ENCODE results near the gene ARFGEF3. TPM values are rescaled to one million over a fixed set of nuclear protein-coding genes. Genes with fewer than 3 reads are reported as not detected.

ARFGEF3 gene
- total and polyA plus RNA-seq, 5 experiments from 2014 or later = not detected

- H3K36me3 Mint-ChIP-seq = no peaks in the 10 kb centered on the region
- DNase-seq (no peak), ATAC-seq (no peak)
- no peak overlapping the region for H3K27ac Mint-ChIP-seq
- no peaks in the 10 kb centered on the region for H3K4me1 Mint-ChIP-seq
- POLR2A ChIA-PET = no interaction called here
- peaks cover 11 to 60% (median 24%) of the 10 kb centered on the region in 5 donors for H3K27me3 Mint-ChIP-seq
- no peak overlapping the region for H3K4me3 Mint-ChIP-seq
- H3K9me3 Mint-ChIP-seq = no peaks in the 10 kb centered on the region
Measured at GRCh38 chr6:138258197-138258596, 96.5 kb downstream of the ARFGEF3 start.

- H3K4me1 Mint-ChIP-seq = no peaks in the 10 kb centered on the region
- ATAC-seq (no peak), DNase-seq (no peak)
- peaks cover 11 to 53% (median 17%) of the 10 kb centered on the region in 5 donors for H3K27me3 Mint-ChIP-seq
- no peak overlapping the region for H3K4me3 Mint-ChIP-seq
- POLR2A ChIA-PET = no interaction called here
- H3K9me3 Mint-ChIP-seq = no peaks in the 10 kb centered on the region
- H3K36me3 Mint-ChIP-seq = no peaks in the 10 kb centered on the region
- H3K27ac Mint-ChIP-seq = no peak overlapping the region
Measured at GRCh38 chr6:138258991-138259390, 97.3 kb downstream of the ARFGEF3 start.

- POLR2A ChIA-PET = no interaction called here
- ATAC-seq (no peak), DNase-seq (no peak)
- no peaks in the 10 kb centered on the region for H3K4me1 Mint-ChIP-seq
- no peak overlapping the region for H3K4me3 Mint-ChIP-seq
- H3K27ac Mint-ChIP-seq = no peak overlapping the region
- H3K27me3 Mint-ChIP-seq = peaks cover 15 to 48% (median 21%) of the 10 kb centered on the region in 5 donors
- no peaks in the 10 kb centered on the region for H3K9me3 Mint-ChIP-seq
- no peaks in the 10 kb centered on the region for H3K36me3 Mint-ChIP-seq
Measured at GRCh38 chr6:138261116-138261780, 99.5 kb downstream of the ARFGEF3 start.

GRCh38 chr6:138263963-138264362 lies 102.2 kb downstream of the ARFGEF3 start:
- Mint-ChIP-seq H3K4me1 (no peaks in the 10 kb centered on the region), H3K36me3 (no peaks in the 10 kb centered on the region), H3K9me3 (no peaks in the 10 kb centered on the region), H3K27me3 (peaks cover 10 to 34% (median 16%) of the 10 kb centered on the region in 5 donors), H3K27ac (no peak overlapping the region), H3K4me3 (no peak overlapping the region)
- DNase-seq = no peak
- no peak for ATAC-seq
- POLR2A ChIA-PET = no interaction called here

GRCh38 chr6:138264372-138264880 lies 102.7 kb downstream of the ARFGEF3 start:
- no peak for DNase-seq
- Mint-ChIP-seq H3K4me1 (no peaks in the 10 kb centered on the region), H3K4me3 (no peak overlapping the region), H3K27me3 (peaks cover 10 to 30% (median 15%) of the 10 kb centered on the region in 5 donors), H3K27ac (peak overlapping the region in 1 of 10 donors; percentile 36), H3K36me3 (no peaks in the 10 kb centered on the region), H3K9me3 (no peaks in the 10 kb centered on the region)
- POLR2A ChIA-PET = no interaction called here
- no peak for ATAC-seq

GRCh38 chr6:138266095-138266494 lies 104.4 kb downstream of the ARFGEF3 start:
- H3K4me1 Mint-ChIP-seq = no peaks in the 10 kb centered on the region
- H3K4me3 Mint-ChIP-seq = no peak overlapping the region
- no peaks in the 10 kb centered on the region for H3K36me3 Mint-ChIP-seq
- no peaks in the 10 kb centered on the region for H3K9me3 Mint-ChIP-seq
- H3K27ac Mint-ChIP-seq = no peak overlapping the region
- no peak for ATAC-seq
- POLR2A ChIA-PET = no interaction called here
- DNase-seq = no peak
- H3K27me3 Mint-ChIP-seq = peaks cover 10 to 30% (median 20%) of the 10 kb centered on the region in 5 donors

- Mint-ChIP-seq H3K36me3 (no peaks in the 10 kb centered on the region), H3K27ac (no peak overlapping the region), H3K4me3 (no peak overlapping the region), H3K27me3 (peaks cover 4 to 22% (median 13%) of the 10 kb centered on the region in 5 donors), H3K9me3 (no peaks in the 10 kb centered on the region), H3K4me1 (no peaks in the 10 kb centered on the region)
- DNase-seq = no peak
- POLR2A ChIA-PET = no interaction called here
- no peak for ATAC-seq
Measured at GRCh38 chr6:138267971-138268895, 106.5 kb downstream of the ARFGEF3 start.

GRCh38 chr6:138271451-138271850 lies 109.7 kb downstream of the ARFGEF3 start:
- Mint-ChIP-seq H3K9me3 (no peaks in the 10 kb centered on the region), H3K36me3 (no peaks in the 10 kb centered on the region), H3K27me3 (peaks cover 3 to 16% (median 9%) of the 10 kb centered on the region in 5 donors), H3K4me1 (no peaks in the 10 kb centered on the region), H3K27ac (no peak overlapping the region), H3K4me3 (no peak overlapping the region)
- DNase-seq (no peak), ATAC-seq (no peak)
- POLR2A ChIA-PET = no interaction called here

- no peaks in the 10 kb centered on the region for H3K36me3 Mint-ChIP-seq
- peaks cover 3 to 13% (median 9%) of the 10 kb centered on the region in 5 donors for H3K27me3 Mint-ChIP-seq
- DNase-seq = no peak
- no peaks in the 10 kb centered on the region for H3K9me3 Mint-ChIP-seq
- ATAC-seq = no peak
- H3K27ac Mint-ChIP-seq = no peak overlapping the region
- POLR2A ChIA-PET = no interaction called here
- no peaks in the 10 kb centered on the region for H3K4me1 Mint-ChIP-seq
- no peak overlapping the region for H3K4me3 Mint-ChIP-seq
Measured at GRCh38 chr6:138272533-138273315, 111.0 kb downstream of the ARFGEF3 start.

GRCh38 chr6:138275976-138276375 lies 114.2 kb downstream of the ARFGEF3 start:
- H3K36me3 Mint-ChIP-seq = no peaks in the 10 kb centered on the region
- peaks cover 0 to 2% (median under 1%) of the 10 kb centered on the region in 5 donors for H3K27me3 Mint-ChIP-seq
- no peaks in the 10 kb centered on the region for H3K4me1 Mint-ChIP-seq
- POLR2A ChIA-PET = no interaction called here
- H3K9me3 Mint-ChIP-seq = no peaks in the 10 kb centered on the region
- ATAC-seq (no peak), DNase-seq (no peak)
- no peak overlapping the region for H3K27ac Mint-ChIP-seq
- H3K4me3 Mint-ChIP-seq = no peak overlapping the region

- Mint-ChIP-seq H3K4me1 (no peaks in the 10 kb centered on the region), H3K9me3 (no peaks in the 10 kb centered on the region), H3K27me3 (peaks cover 0 to 4% (median 0%) of the 10 kb centered on the region in 5 donors), H3K36me3 (no peaks in the 10 kb centered on the region), H3K27ac (no peak overlapping the region), H3K4me3 (no peak overlapping the region)
- ATAC-seq (no peak), DNase-seq (no peak)
- POLR2A ChIA-PET = no interaction called here
Measured at GRCh38 chr6:138277835-138278234, 116.1 kb downstream of the ARFGEF3 start.

- Mint-ChIP-seq H3K27me3 (peaks cover 0 to 4% (median 0%) of the 10 kb centered on the region in 5 donors), H3K4me1 (no peaks in the 10 kb centered on the region), H3K36me3 (no peaks in the 10 kb centered on the region), H3K27ac (no peak overlapping the region), H3K9me3 (no peaks in the 10 kb centered on the region), H3K4me3 (no peak overlapping the region)
- ATAC-seq (no peak), DNase-seq (no peak)
- POLR2A ChIA-PET = no interaction called here
Measured at GRCh38 chr6:138278326-138278725, 116.6 kb downstream of the ARFGEF3 start.
